K562 (cell line): ENCODE results near the gene AASS.

Experiments
- ATF3 ChIP-seq, 2 experiments: fragments of 450-650 bp in 1 of 2; sonication (generic) in 1 of 2; formaldehyde crosslinking in 1 of 2; IDR thresholded peaks in 1 of 2; conservative IDR thresholded peaks in 1 of 2; 2 replicates each; pipeline versions ENCODE4 v1.6.1 to v1.8.1; 2016 to 2023; ENCODE audit warnings: mild to moderate bottlenecking in 2 of 2, moderate library complexity in 2 of 2, inconsistent platforms in 1 of 2, missing genetic modification reagents in 1 of 2
- NKRF ChIP-seq: fragments of 450-650 bp; IDR thresholded peaks from 2 replicates; pipeline ENCODE4 v1.6.1; 2016; ENCODE audit warnings: borderline replicate concordance

GRCh38 chr7:122068999-122069398, 75.0 kb downstream of the AASS start:
- TF ChIP-seq NKRF (no peak), ATF3 (IDR thresholded peaks at IDR 0.05) (no peak), ATF3 (CRISPR knock-in tag; conservative IDR thresholded peaks at IDR 0.05) (no peak)
